Activated naive CD4-positive, alpha-beta T cell treated with anti-CD3 and anti-CD28 coated beads, Interleukin-2, amount 50 U/mL, for 72 hours (primary cell): ENCODE results near the gene SLC23A1. TPM values are rescaled to one million over a fixed set of nuclear protein-coding genes. Genes with fewer than 3 reads are reported as not detected.
A peak's percentile ranks its signal among the peaks of the same experiment; 100 is the strongest.
"Not testable (repeated sequence)": the region's sequence is repeated elsewhere in the genome, so short reads cannot be mapped to it uniquely, and the experiment has no call there.

Experiments used
- ATAC-seq, 2 donors: fragments of 150-1000 bp; cut with Tn5 transposase; 2 replicates each; pipeline ENCODE4 v1.10.0; 2021; ENCODE audit warnings: mild to moderate bottlenecking in 2 of 2, moderate library complexity in 2 of 2
- DNase-seq, 2 donors: peaks; one replicate each; pipeline ENCODE4 v3.0.0; 2021 to 2022; ENCODE audit warnings: low spot score in 2 of 2
- H3K27ac Mint-ChIP-seq, 2 donors: one replicate each; pipeline ENCODE4 v1.8.0; 2022; ENCODE audit warnings: mild to moderate bottlenecking in 2 of 2, mixed read lengths in 2 of 2
- H3K36me3 Mint-ChIP-seq, 2 donors: one replicate each; pipeline ENCODE4 v1.8.0; 2022; ENCODE audit warnings: mixed read lengths in 2 of 2
- H3K9me3 Mint-ChIP-seq, 2 donors: one replicate each; pipeline ENCODE4 v1.8.0; 2022; ENCODE audit warnings: mixed read lengths in 2 of 2
- total RNA-seq, 2 donors: library from RNA; stranded (reverse); gene quantifications; one replicate each; pipeline ENCODE4 v1.2.3, GENCODE V29; 2022

Gene SLC23A1
- total RNA-seq, 2 donors from 2014 or later = 0.25 to 2.3 TPM

- Mint-ChIP-seq H3K36me3 (peaks cover 22 to 30% of the 10 kb centered on the region in 2 donors), H3K27ac (peak within 1 kb of the TSS in 1 of 2 donors; percentile 92), H3K9me3 (no peaks in the 10 kb centered on the region)
- ATAC-seq = no peak
- DNase-seq = no peak
Measured at GRCh38 chr5:139394654-139395566, 11.8 kb upstream of the SLC23A1 start, which contains the start of gene PROB1. Gene PROB1, minus strand, starts transcription at chr5:139395104. Its CDS starts 23 bp downstream, at chr5:139395081.

GRCh38 chr5:139394123-139394653 is 11.1 kb upstream of the SLC23A1 start:
- DNase-seq (peak; percentile 71 to 75), ATAC-seq (no peak)
- H3K9me3 Mint-ChIP-seq = no peaks in the 10 kb centered on the region
- H3K27ac Mint-ChIP-seq = peak overlapping the region in 1 of 2 donors; percentile 92
- peaks cover 19 to 30% of the 10 kb centered on the region in 2 donors for H3K36me3 Mint-ChIP-seq

GRCh38 chr5:139393497-139394122 is 10.5 kb upstream of the SLC23A1 start:
- ATAC-seq = no peak
- H3K9me3 Mint-ChIP-seq = no peaks in the 10 kb centered on the region
- peaks cover 17 to 30% of the 10 kb centered on the region in 2 donors for H3K36me3 Mint-ChIP-seq
- DNase-seq = no peak
- H3K27ac Mint-ChIP-seq = peak overlapping the region; percentile 60 to 92

- peaks cover 17 to 30% of the 10 kb centered on the region in 2 donors for H3K36me3 Mint-ChIP-seq
Measured at GRCh38 chr5:139392678-139393496, 9.8 kb upstream of the SLC23A1 start.

GRCh38 chr5:139392324-139392677 is 9.2 kb upstream of the SLC23A1 start:
- no peak for DNase-seq
- H3K36me3 Mint-ChIP-seq = peaks cover 17 to 29% of the 10 kb centered on the region in 2 donors

More at GRCh38 chr5:139392678-139393496, 9.8 kb upstream of the SLC23A1 start:
- peak; percentile 88 to 90 for DNase-seq
- H3K9me3 Mint-ChIP-seq = no peaks in the 10 kb centered on the region
- H3K27ac Mint-ChIP-seq = peak overlapping the region; percentile 77 to 92
- peak; percentile 61 to 84 for ATAC-seq

GRCh38 chr5:139391570-139392323 is 8.7 kb upstream of the SLC23A1 start:
- Mint-ChIP-seq H3K9me3 (no peaks in the 10 kb centered on the region), H3K36me3 (peaks cover 17 to 23% of the 10 kb centered on the region in 2 donors), H3K27ac (peak overlapping the region; percentile 94 to 98)
- DNase-seq = peak in 1 of 2 donors; percentile 22
- peak in 1 of 2 donors; percentile 10 for ATAC-seq

More at GRCh38 chr5:139392324-139392677, 9.2 kb upstream of the SLC23A1 start:
- ATAC-seq = peak in 1 of 2 donors; percentile 53
- no peaks in the 10 kb centered on the region for H3K9me3 Mint-ChIP-seq
- H3K27ac Mint-ChIP-seq = peak overlapping the region in 1 of 2 donors; percentile 94

GRCh38 chr5:139390639-139391569 is 7.8 kb upstream of the SLC23A1 start:
- ATAC-seq (no peak), DNase-seq (no peak)
- peaks cover 17% of the 10 kb centered on the region in 2 donors for H3K36me3 Mint-ChIP-seq
- H3K27ac Mint-ChIP-seq = peak overlapping the region; percentile 94 to 98
- H3K9me3 Mint-ChIP-seq = no peaks in the 10 kb centered on the region

GRCh38 chr5:139389701-139390638 is 6.9 kb upstream of the SLC23A1 start, which contains the start of gene MZB1:
Gene MZB1, minus strand, starts transcription at chr5:139389913. Its CDS starts 57 bp downstream, at chr5:139389856.
- H3K27ac Mint-ChIP-seq = peak within 1 kb of the TSS; percentile 68 to 94
- ATAC-seq (peak; percentile 49 to 75), DNase-seq (peak; percentile 43 to 88)
- H3K9me3 Mint-ChIP-seq = no peaks in the 10 kb centered on the region
- peaks cover 17% of the 10 kb centered on the region in 2 donors for H3K36me3 Mint-ChIP-seq

- no peak for ATAC-seq
- peaks cover 15% of the 10 kb centered on the region in 2 donors for H3K36me3 Mint-ChIP-seq
- H3K9me3 Mint-ChIP-seq = no peaks in the 10 kb centered on the region
- no peak for DNase-seq
- peak overlapping the region in 1 of 2 donors; percentile 51 for H3K27ac Mint-ChIP-seq
Measured at GRCh38 chr5:139388198-139388821, 5.2 kb upstream of the SLC23A1 start.

GRCh38 chr5:139387611-139388197 is 4.6 kb upstream of the SLC23A1 start:
- Mint-ChIP-seq H3K27ac (peak overlapping the region in 1 of 2 donors; percentile 51), H3K36me3 (peaks cover 9% of the 10 kb centered on the region in 2 donors), H3K9me3 (no peaks in the 10 kb centered on the region)

GRCh38 chr5:139386956-139387355 is 3.9 kb upstream of the SLC23A1 start:
- H3K9me3 Mint-ChIP-seq, H3K36me3 Mint-ChIP-seq, ATAC-seq, DNase-seq: not testable (repeated sequence)
- peak overlapping the region in 1 of 2 donors; percentile 2 for H3K27ac Mint-ChIP-seq

More at GRCh38 chr5:139387611-139388197, 4.6 kb upstream of the SLC23A1 start:
- ATAC-seq (no peak), DNase-seq (no peak)

GRCh38 chr5:139386050-139386438 is 2.9 kb upstream of the SLC23A1 start:
- no peak for DNase-seq
- Mint-ChIP-seq H3K36me3 (no peaks in the 10 kb centered on the region), H3K27ac (no peak overlapping the region), H3K9me3 (no peaks in the 10 kb centered on the region)
- ATAC-seq = no peak
